HL-60/S4 treated with phorbol 12-myristate 13-acetate at 8.2 ng/mL for 4 days and 3 days (cell line): ENCODE data around the gene PHF21B.

Experiments used
- in situ Hi-C: fragments of 300-500 bp; cut with MboI; formaldehyde crosslinking; loops from 2 replicates; pipeline ENCODE4 v1.15.0; 2022; ENCODE audit warnings: low sequenced_read_pairs

Gene PHF21B

GRCh38 chr22:44992166-44992565, 17.6 kb downstream of the PHF21B start:
- in situ Hi-C loops = no loop called here

- in situ Hi-C loops = no loop called here
Observed at GRCh38 chr22:44991218-44991617, 18.6 kb downstream of the PHF21B start.

- in situ Hi-C loops = no loop called here
Observed at GRCh38 chr22:44990810-44991209, 19.0 kb downstream of the PHF21B start.

- in situ Hi-C loops = no loop called here
Observed at GRCh38 chr22:44990328-44990727, 19.5 kb downstream of the PHF21B start.

GRCh38 chr22:44988671-44989070, 21.1 kb downstream of the PHF21B start:
- in situ Hi-C loops = no loop called here

GRCh38 chr22:44986926-44987325, 22.9 kb downstream of the PHF21B start:
- in situ Hi-C loops = no loop called here

- in situ Hi-C loops = no loop called here
Observed at GRCh38 chr22:44985906-44986527, 23.8 kb downstream of the PHF21B start.

- in situ Hi-C loops = no loop called here
Observed at GRCh38 chr22:44983878-44984482, 25.8 kb downstream of the PHF21B start.

GRCh38 chr22:44982445-44982844, 27.4 kb downstream of the PHF21B start:
- in situ Hi-C loops = no loop called here

GRCh38 chr22:44981857-44982256, 27.9 kb downstream of the PHF21B start:
- in situ Hi-C loops = no loop called here

- in situ Hi-C loops = no loop called here
Observed at GRCh38 chr22:44979154-44979553, 30.7 kb downstream of the PHF21B start.

- in situ Hi-C loops = no loop called here
Observed at GRCh38 chr22:44975427-44976262, 34.2 kb downstream of the PHF21B start.

- in situ Hi-C loops = no loop called here
Observed at GRCh38 chr22:44974454-44974853, 35.4 kb downstream of the PHF21B start.

- in situ Hi-C loops = no loop called here
Observed at GRCh38 chr22:44973829-44974228, 36.0 kb downstream of the PHF21B start.

- in situ Hi-C loops = no loop called here
Observed at GRCh38 chr22:44972363-44973083, 37.3 kb downstream of the PHF21B start.

GRCh38 chr22:44971651-44972362, 38.0 kb downstream of the PHF21B start:
- in situ Hi-C loops = no loop called here

GRCh38 chr22:44970291-44970690, 39.5 kb downstream of the PHF21B start:
- in situ Hi-C loops = no loop called here

GRCh38 chr22:44969817-44970216, 40.0 kb downstream of the PHF21B start:
- in situ Hi-C loops = no loop called here

GRCh38 chr22:44968736-44969135, 41.1 kb downstream of the PHF21B start:
- in situ Hi-C loops = no loop called here

GRCh38 chr22:44965171-44965570, 44.6 kb downstream of the PHF21B start:
- in situ Hi-C loops = no loop called here

GRCh38 chr22:44964722-44965078, 45.1 kb downstream of the PHF21B start:
- in situ Hi-C loops = no loop called here
